ENCODE results near the gene SLC66A2. TPM values are rescaled to one million over a fixed set of nuclear protein-coding genes. Genes with fewer than 3 reads are reported as not detected.

SLC66A2 gene
- total RNA-seq, 2 donors from 2014 or later, result 31.5 to 31.9 TPM

- intact Hi-C loops (cut with DNase I), result no loop called here
- DNase-seq (no peak), ATAC-seq (no peak)
These were observed 4.0 kb upstream of the SLC66A2 start for GRCh38 chr18:79955302-79956075.

DNA sequence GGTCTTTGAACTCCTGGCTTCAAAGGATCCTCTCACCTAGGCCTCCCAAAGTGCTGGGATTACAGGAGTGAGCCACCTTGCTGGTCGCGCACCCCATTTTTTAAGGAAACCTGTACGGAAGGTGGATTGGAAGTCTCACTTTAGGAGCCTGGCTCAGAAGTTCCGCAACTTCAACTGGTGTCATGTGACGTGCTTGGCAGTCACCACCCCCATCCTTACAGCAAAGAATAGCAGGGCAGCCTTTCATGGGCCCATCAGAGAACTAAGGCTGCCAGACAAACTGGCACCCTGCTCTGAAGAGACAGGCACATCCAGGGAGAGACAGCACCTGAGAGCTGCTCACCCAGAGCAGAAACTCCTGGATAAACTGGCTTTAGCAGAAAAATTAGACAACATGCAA is 3.3 kb upstream of the SLC66A2 start:
- intact Hi-C loops (cut with DNase I), result no loop called here
- no peak for DNase-seq
- ATAC-seq, result no peak

GRCh38 chr18:79953971-79954651 is 2.7 kb upstream of the SLC66A2 start:
- ATAC-seq (no peak), DNase-seq (no peak)
- intact Hi-C loops (cut with DNase I), result no loop called here

- no peak for DNase-seq
These were observed 1.6 kb upstream of the SLC66A2 start for GRCh38 chr18:79952996-79953559.

DNA sequence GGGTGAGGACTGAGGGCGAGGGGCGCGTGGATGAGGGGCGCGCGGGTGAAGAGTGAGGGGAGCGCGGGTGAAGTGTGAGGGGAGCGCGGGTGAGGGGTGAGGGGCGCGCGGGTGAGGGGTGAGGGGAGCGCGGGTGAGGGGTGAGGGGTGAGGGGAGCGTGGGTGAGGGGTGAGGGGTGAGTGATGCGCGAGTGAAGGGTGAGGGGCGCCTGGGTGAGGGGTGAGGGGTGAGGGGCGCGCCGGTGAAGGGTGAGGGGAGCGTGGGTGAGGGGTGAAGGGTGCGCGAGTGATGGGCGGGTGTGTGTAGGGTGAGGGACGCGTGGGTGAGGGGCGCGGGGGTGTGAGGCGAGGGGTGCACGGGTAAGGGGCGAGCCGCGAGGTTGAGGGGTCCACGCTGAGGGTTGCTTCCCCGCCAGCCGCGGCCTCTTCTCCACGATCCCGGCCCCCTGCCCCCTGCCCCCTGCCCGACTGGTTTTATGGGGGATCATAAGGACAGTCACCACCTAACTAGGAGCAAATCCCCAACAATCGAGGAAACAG is 1.1 kb upstream of the SLC66A2 start:
- ATAC-seq (peak in 1 of 2 donors; percentile 1), DNase-seq (no peak)
- intact Hi-C loops (cut with DNase I), result no loop called here

More at GRCh38 chr18:79952996-79953559, 1.6 kb upstream of the SLC66A2 start:
- intact Hi-C loops (cut with DNase I), result no loop called here
- ATAC-seq, result no peak

DNA sequence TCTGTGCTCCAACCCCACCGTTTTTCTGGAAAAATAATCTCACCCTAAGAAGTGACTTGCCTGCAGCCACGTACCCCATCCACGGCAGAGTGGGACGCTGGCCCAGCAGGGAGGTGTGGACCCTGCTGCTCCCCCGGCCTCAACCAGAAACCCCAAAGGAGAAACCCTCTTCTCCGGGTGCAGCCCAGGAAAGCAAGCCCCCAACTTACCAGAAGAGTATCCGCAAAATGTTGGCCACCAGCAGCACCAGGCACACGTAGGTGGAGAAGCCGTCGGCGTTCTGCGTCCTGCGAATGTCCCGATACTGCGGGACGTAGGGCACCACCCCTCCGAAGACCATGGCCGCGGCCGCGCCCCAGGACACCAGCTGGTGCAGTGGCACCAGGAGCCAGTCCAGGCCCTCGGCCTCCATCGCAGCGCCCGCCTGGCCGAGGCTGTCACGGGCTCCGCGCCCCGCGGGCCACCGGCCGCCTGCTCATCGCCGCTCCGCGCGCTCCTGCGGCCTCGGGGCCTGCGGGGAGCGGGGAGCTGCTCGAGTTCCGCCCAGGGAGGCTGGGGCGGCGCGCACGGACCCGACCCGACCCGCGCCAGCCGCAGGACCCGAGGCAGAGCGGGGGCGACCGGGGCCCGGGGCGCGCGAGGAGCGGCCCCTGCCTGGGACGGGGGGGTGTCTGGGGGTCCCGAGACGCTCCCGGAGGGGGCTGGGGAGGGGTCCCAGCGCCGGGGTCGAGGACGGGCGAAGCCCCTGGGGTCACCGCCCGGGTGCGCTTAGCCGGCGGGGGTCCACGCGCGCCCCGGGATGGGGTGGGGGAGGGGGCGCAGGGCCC is 725 bp downstream of the SLC66A2 start:
- DNase-seq (no peak), ATAC-seq (peak; percentile 48 to 50)
- intact Hi-C loops (cut with DNase I), result no loop called here

DNA sequence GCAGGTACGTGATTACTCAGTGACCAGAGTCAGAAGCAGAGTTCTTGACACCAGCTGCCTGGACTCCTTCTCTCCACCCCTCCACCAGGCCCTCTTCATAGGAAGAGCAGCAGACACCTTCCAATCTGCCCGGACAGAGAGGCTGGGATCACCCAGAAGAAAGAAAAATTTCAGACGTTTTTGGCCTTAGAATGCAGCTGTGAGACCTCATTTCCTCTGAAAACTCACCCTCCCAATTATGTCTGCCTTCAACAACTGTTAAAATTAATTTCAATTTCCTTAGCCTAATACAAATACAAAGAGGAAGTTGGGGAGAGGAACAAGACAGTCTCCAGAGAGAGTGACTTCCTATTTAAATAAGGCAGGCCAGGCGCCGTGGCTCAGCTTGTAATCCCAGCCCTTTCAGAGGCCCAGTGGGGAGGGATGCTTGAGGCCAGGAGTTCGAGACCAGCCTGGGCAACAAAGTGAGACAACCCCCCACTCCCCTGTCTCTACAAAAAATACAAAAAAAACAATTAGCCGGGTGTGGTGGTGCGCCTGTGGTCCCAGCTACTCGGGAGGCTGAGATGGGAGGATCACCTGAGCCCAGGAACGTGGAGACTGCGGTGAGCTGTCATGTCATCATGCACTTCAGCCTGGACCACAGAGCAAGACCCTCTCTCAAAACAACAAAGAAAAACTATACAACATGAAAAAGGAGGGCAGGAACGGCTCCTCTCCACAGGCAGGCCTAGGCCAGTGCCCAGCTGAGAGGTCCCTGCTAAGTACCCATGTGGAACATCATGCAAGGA is 1.6 kb downstream of the SLC66A2 start:
- intact Hi-C loops (cut with DNase I), result no loop called here
- ATAC-seq (no peak), DNase-seq (peak; percentile 65)

GRCh38 chr18:79948719-79949411 is 2.6 kb downstream of the SLC66A2 start:
- DNase-seq, result no peak
- no peak for ATAC-seq
- intact Hi-C loops (cut with DNase I), result no loop called here

- DNase-seq (no peak), ATAC-seq (no peak)
- intact Hi-C loops (cut with DNase I), result no loop called here
These were observed 3.4 kb downstream of the SLC66A2 start for GRCh38 chr18:79947881-79948610.

DNA sequence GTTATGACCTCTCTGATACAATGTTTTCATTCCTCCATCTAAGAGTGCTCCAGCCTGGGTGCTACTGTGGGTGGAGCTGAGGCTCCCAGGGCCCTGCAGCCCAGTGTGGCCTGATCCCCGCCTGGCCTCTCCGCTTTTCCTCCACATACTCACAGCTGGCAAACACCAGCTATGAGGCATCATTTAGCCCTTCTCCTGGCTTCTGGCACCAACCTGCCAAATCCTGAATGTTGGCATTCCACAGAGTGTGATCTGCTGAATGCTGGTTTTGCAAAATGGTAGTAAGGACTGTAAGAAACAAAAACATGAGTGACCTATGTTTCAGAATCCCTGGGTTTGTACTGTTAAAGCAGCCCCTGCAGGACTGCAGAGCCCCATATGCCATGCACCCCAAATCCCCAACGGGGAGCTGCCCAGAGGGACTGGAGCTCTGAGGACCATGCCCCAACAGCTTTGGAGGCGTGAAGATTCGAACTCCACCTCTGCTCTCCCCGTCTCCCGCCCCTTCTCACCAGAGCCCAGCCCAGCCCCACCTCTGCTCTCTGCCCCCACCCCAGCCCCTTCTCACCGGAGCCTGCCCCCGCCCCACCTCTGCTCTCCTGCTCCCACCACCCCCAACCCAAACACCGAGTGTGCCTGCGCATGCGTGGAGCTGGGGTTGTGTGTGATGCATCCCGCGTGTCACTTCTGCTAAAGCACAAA is 4.2 kb downstream of the SLC66A2 start:
- no peak for ATAC-seq
- DNase-seq, result no peak
- intact Hi-C loops (cut with DNase I), result no loop called here

DNA sequence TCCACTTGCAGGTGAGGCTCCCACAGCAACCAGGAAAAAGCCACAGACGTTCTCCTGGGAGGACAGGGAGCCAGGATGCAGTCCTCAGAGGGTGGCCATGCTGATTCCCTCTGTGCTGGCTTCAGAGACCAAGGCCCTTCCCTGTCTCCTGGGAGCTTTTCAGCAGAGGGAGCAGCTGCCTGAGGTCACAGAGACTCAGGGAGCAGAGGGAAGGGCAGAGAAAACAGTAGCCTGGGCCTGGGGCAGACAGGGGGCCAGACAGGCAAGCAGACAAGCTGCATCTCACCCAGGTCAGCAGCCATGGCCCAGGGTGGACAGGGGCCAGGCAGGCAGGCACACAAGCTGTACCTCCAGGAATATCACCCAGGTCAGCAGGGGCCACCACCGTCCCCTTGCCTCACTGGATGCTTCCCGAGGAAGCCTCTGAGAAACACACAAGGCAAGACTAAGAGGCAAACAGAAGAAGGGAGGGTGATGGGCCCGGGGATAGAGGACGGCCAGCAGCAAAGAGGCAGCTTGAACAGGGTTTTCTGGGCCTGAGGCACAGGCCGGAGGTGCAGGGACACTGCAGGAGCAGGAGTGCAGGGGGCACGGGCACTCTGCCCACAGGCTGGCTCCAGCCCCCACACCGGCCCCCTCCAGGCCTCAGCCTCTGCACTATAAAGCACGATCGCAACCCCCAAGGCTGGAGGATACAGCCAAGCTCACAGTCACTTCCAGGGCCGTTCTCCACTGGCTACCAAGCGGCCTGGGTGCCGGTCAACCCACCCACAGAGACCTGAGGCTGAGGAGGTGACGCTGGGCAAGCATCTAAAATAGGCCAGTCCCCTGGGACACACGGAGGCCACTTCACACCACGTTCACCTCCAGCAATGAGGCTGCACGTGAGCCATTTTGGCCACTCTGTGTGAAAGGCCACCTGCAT is 6.1 kb downstream of the SLC66A2 start:
- intact Hi-C loops (cut with DNase I), result no loop called here
- no peak for ATAC-seq
- no peak for DNase-seq

DNA sequence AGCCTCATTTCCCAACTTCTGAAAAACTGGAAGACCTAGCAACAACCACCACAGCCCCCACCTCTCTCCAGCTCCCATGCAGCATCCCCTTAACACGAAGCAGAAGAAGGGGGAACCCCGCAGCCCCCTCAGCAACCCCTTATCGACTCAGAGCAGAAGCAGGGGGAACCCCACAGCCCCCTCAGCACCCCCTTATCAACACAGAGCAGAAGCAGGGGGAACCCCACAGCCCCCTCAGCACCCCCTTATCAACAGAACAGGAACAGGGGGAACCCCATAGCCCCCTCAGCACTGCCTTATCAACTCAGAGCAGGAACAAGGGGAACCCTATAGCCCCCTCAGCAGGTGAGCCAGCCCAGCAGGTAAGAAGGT is 6.7 kb downstream of the SLC66A2 start:
- DNase-seq, result no peak
- intact Hi-C loops (cut with DNase I), result no loop called here

DNA sequence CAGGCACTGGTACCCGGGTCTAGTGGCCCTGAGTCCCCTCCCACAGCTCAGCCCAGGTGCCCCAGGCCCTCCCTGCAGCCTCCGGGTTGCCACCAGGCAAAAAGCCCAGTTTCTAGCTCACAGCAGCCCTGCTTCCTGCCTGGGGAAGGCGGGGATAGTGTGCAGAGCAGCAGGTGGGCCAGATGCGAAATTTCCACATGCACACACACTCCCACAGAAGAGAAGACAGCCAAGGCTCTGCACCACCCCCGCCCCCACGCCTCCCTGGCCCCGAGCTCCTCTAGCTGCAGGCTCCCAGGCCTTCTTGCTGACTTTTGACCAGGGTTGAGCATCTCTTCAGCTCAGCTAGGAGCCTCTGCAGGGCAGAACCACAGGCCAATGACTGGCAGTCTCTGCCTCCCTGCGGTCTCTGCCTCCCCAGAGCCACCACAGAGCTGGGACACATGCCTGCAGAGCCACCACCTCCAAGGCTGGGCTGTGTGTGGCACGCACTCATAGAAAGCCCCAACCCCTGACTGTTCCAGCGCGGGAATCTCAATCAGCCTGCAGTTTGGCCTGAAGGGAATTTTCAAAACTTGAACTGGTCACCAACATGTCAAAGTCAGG is 7.2 kb downstream of the SLC66A2 start:
- no peak for DNase-seq
- peak; percentile 14 to 70 for ATAC-seq
- intact Hi-C loops (cut with DNase I), result no loop called here

More for the DNA sequence above, 6.7 kb downstream of the SLC66A2 start:
- no peak for ATAC-seq

GRCh38 chr18:79943608-79944125 is 7.8 kb downstream of the SLC66A2 start:
- DNase-seq (no peak), ATAC-seq (no peak)
- intact Hi-C loops (cut with DNase I), result no loop called here
